ENCODE data around the gene ATP4A. TPM values are rescaled to one million over a fixed set of nuclear protein-coding genes. Genes with fewer than 3 reads are reported as not detected.

Gene ATP4A
- total RNA-seq, 2 donors from 2014 or later: 0.18 TPM; not detected in 1

GRCh38 chr19:35533822-35534392 lies 29.6 kb downstream of the ATP4A start:
- H3K27ac ChIP-seq (ENCODE audit: low read depth, low read length): no peak overlapping the region
- Mint-ChIP-seq H3K4me1 (peaks cover 25% of the 10 kb centered on the region), H3K4me3 (no peak overlapping the region), H3K27ac (peak overlapping the region; percentile 30), H3K36me3 (ENCODE audit: low read depth) (no peaks in the 10 kb centered on the region), H3K9me3 (no peaks in the 10 kb centered on the region), H3K27me3 (ENCODE audit: insufficient read depth) (peaks cover 14% of the 10 kb centered on the region)
- H3K9me3 ChIP-seq (ENCODE audit: control insufficient read depth, low read length): no peaks in the 10 kb centered on the region
- peak; percentile 12 for TF ChIP-seq CTCF (conservative IDR thresholded peaks at IDR 0.05)
- peak; percentile 79 for DNase-seq
- H3K27me3 ChIP-seq (ENCODE audit: control insufficient read depth, insufficient read depth, low read length, poor library complexity, severe bottlenecking): no peaks in the 10 kb centered on the region
- no peak overlapping the region for H3K9ac ChIP-seq (ENCODE audit: extremely low read depth, low read length, poor library complexity, severe bottlenecking)
- H3K36me3 ChIP-seq (ENCODE audit: control insufficient read depth, insufficient read depth, low read length): no peaks in the 10 kb centered on the region
- no peaks in the 10 kb centered on the region for H3K4me1 ChIP-seq (ENCODE audit: control insufficient read depth, insufficient read depth, low read length)
- no peak overlapping the region for H3K4me3 ChIP-seq (ENCODE audit: low read length)
- 91 to 92% methylated on average over 9 to 30 of the region's 30 CpGs for WGBS, 2 experiments (ENCODE audit: insufficient coverage in 1 of 2, insufficient read length in 1 of 2)

- Histone ChIP-seq H3K9me3 (ENCODE audit: control insufficient read depth, low read length) (no peaks in the 10 kb centered on the region), H3K9ac (ENCODE audit: extremely low read depth, low read length, poor library complexity, severe bottlenecking) (no peak within 1 kb of the TSS), H3K27me3 (ENCODE audit: control insufficient read depth, insufficient read depth, low read length, poor library complexity, severe bottlenecking) (no peaks in the 10 kb centered on the region), H3K36me3 (ENCODE audit: control insufficient read depth, insufficient read depth, low read length) (no peaks in the 10 kb centered on the region), H3K4me3 (ENCODE audit: low read length) (no peak within 1 kb of the TSS), H3K27ac (ENCODE audit: low read depth, low read length) (no peak within 1 kb of the TSS), H3K4me1 (ENCODE audit: control insufficient read depth, insufficient read depth, low read length) (no peaks in the 10 kb centered on the region)
- Mint-ChIP-seq H3K9me3 (no peaks in the 10 kb centered on the region), H3K4me1 (peaks cover 25% of the 10 kb centered on the region), H3K27me3 (ENCODE audit: insufficient read depth) (peaks cover 20% of the 10 kb centered on the region), H3K27ac (peak within 1 kb of the TSS; percentile 30), H3K4me3 (no peak within 1 kb of the TSS), H3K36me3 (ENCODE audit: low read depth) (no peaks in the 10 kb centered on the region)
- WGBS, 2 experiments (ENCODE audit: insufficient coverage in 1 of 2, insufficient read length in 1 of 2): 88 to 92% methylated on average over 19 to 39 of the region's 39 CpGs
- no peak for DNase-seq
- no peak for TF ChIP-seq CTCF (conservative IDR thresholded peaks at IDR 0.05)
These were observed 30.1 kb downstream of the ATP4A start, which contains the start of gene GAPDHS for GRCh38 chr19:35533201-35533821. TSS of gene GAPDHS (plus strand) at chr19:35533456. CDS start at chr19:35533528, 72 bp downstream.

- no peaks in the 10 kb centered on the region for H3K27me3 ChIP-seq (ENCODE audit: control insufficient read depth, insufficient read depth, low read length, poor library complexity, severe bottlenecking)
- H3K36me3 ChIP-seq (ENCODE audit: control insufficient read depth, insufficient read depth, low read length): no peaks in the 10 kb centered on the region
- H3K9me3 ChIP-seq (ENCODE audit: control insufficient read depth, low read length): no peaks in the 10 kb centered on the region
- no peak for TF ChIP-seq CTCF (conservative IDR thresholded peaks at IDR 0.05)
- no peak overlapping the region for H3K27ac Mint-ChIP-seq
- peaks cover 33% of the 10 kb centered on the region for H3K27me3 Mint-ChIP-seq (ENCODE audit: insufficient read depth)
- no peak overlapping the region for H3K4me3 ChIP-seq (ENCODE audit: low read length)
- WGBS, 2 experiments (ENCODE audit: insufficient coverage in 1 of 2, insufficient read length in 1 of 2): 47 to 52% methylated on average over 4 to 6 of the region's 6 CpGs
- no peaks in the 10 kb centered on the region for H3K9me3 Mint-ChIP-seq
- no peaks in the 10 kb centered on the region for H3K4me1 ChIP-seq (ENCODE audit: control insufficient read depth, insufficient read depth, low read length)
- DNase-seq: peak; percentile 65
- H3K27ac ChIP-seq (ENCODE audit: low read depth, low read length): no peak overlapping the region
- peaks cover 17% of the 10 kb centered on the region for H3K4me1 Mint-ChIP-seq
- H3K9ac ChIP-seq (ENCODE audit: extremely low read depth, low read length, poor library complexity, severe bottlenecking): no peak overlapping the region
- no peak overlapping the region for H3K4me3 Mint-ChIP-seq
- H3K36me3 Mint-ChIP-seq (ENCODE audit: low read depth): no peaks in the 10 kb centered on the region
These were observed 32.2 kb downstream of the ATP4A start for GRCh38 chr19:35531291-35531690.
